Measurements from ENCODE around the gene ARAP3.

- TF ChIP-seq CTCF (IDR thresholded peaks at IDR 0.05): peak; percentile 77
- no peak for TF ChIP-seq EZH2 (IDR thresholded peaks at IDR 0.05; ENCODE audit: borderline replicate concordance, insufficient read depth, low read depth, low read length, poor library complexity, severe bottlenecking)
Observed at GRCh38 chr5:141637767-141638419, 44.1 kb downstream of the ARAP3 start.

Data from B cell (primary cell).